Caco-2 (cell line): ENCODE measurements around the gene PRG3. TPM values are rescaled to one million over a fixed set of nuclear protein-coding genes. Genes with fewer than 3 reads are reported as not detected.

Source experiments
- BruUV-seq: library from RNA; stranded (reverse); fragments of 400-500 nt; replicated peaks from 2 replicates; lab custom pipeline; 2021; lab: Mats Ljungman, UMichigan
- CTCF ChIA-PET: fragments of 300-600 bp; sonication (Branson Sonifier 250); formaldehyde crosslinking; loops from one replicate; lab custom pipeline; 2022; ENCODE audit warnings: antibody characterized with exemption; lab: Charles Lee
- POLR2A ChIA-PET: fragments of 300-600 bp; sonication (Branson Sonifier 250); formaldehyde crosslinking; loops from one replicate; lab custom pipeline; 2022; ENCODE audit warnings: antibody characterized with exemption; lab: Charles Lee
- DNase-seq, 2 experiments: peaks; one replicate each; pipeline versions ENCODE4 v3.0.0 to v3.0.0-alpha.2; 2020 to 2022
- H3K27me3 ChIP-seq: replicated peaks from 2 replicates; pipeline ENCODE4 v1.6.0; 2011; ENCODE audit warnings: low read length; ENCODE audit not compliant: control insufficient read depth, insufficient read depth
- H3K36me3 ChIP-seq: 2 replicates; pipeline ENCODE4 v1.5.1; 2011; ENCODE audit warnings: low read length; ENCODE audit not compliant: control insufficient read depth, insufficient read depth
- H3K4me1 ChIP-seq: fragments of 250-450 bp; sonication (Bioruptor Pico); 2 replicates; pipeline ENCODE4 v1.5.1; 2020; ENCODE audit warnings: mild to moderate bottlenecking
- H3K4me3 ChIP-seq: 2 replicates; pipeline ENCODE4 v1.5.1; 2011; ENCODE audit warnings: low read depth, mild to moderate bottlenecking, control low read depth, low read length
- H3K9me3 ChIP-seq: fragments of 250-450 bp; sonication (Bioruptor Pico); 2 replicates; pipeline ENCODE4 v1.5.1; 2020; ENCODE audit warnings: mild to moderate bottlenecking, moderate library complexity
- H3K27ac Mint-ChIP-seq: one replicate; pipeline ENCODE4 v1.8.0; 2022; ENCODE audit warnings: mixed read lengths; ENCODE audit not compliant: unreplicated experiment
- H3K27me3 Mint-ChIP-seq: one replicate; pipeline ENCODE4 v1.8.0; 2022; ENCODE audit warnings: mixed read lengths; ENCODE audit not compliant: insufficient read depth, unreplicated experiment
- H3K36me3 Mint-ChIP-seq: one replicate; pipeline ENCODE4 v1.8.0; 2022; ENCODE audit warnings: mild to moderate bottlenecking, mixed read lengths; ENCODE audit not compliant: insufficient read depth, unreplicated experiment
- H3K4me1 Mint-ChIP-seq: one replicate; pipeline ENCODE4 v1.8.0; 2022; ENCODE audit warnings: low read depth, mixed read lengths; ENCODE audit not compliant: unreplicated experiment
- H3K4me3 Mint-ChIP-seq: one replicate; pipeline ENCODE4 v1.8.0; 2022; ENCODE audit warnings: mild to moderate bottlenecking, moderate library complexity, mixed read lengths; ENCODE audit not compliant: unreplicated experiment
- H3K9me3 Mint-ChIP-seq: one replicate; pipeline ENCODE4 v1.8.0; 2022; ENCODE audit warnings: mixed read lengths; ENCODE audit not compliant: unreplicated experiment
- CTCF ChIP-seq, 2 experiments: fragments of 200-600 bp in 1 of 2; IDR thresholded peaks; 1 replicate in 1 of 2; 2 replicates in 1 of 2; pipeline versions ENCODE4 v1.5.1 to v1.8.0; 2011 to 2022; ENCODE audit warnings: antibody characterized with exemption in 1 of 2, control low read depth in 1 of 2, inconsistent platforms in 1 of 2, low read depth in 1 of 2, low read length in 1 of 2, mild to moderate bottlenecking in 1 of 2, moderate library complexity in 1 of 2; ENCODE audit not compliant: insufficient read depth in 1 of 2, severe bottlenecking in 1 of 2, unreplicated experiment in 1 of 2
- intact Hi-C: fragments of 100-400 bp; cut with micrococcal nuclease; formaldehyde crosslinking; loops from one replicate; pipeline ENCODE4 v1.10.0; 2022; ENCODE audit not compliant: unreplicated experiment
- total RNA-seq: library from RNA; stranded (reverse); gene quantifications from 2 replicates; pipeline ENCODE4 v1.2.3, GENCODE V29; 2022

Gene PRG3
- total RNA-seq, 1 experiment from 2014 or later = not detected

GRCh38 chr11:57344826-57345225, 36.1 kb downstream of the PRG3 start:
- H3K27me3 ChIP-seq = no peaks in the 10 kb centered on the region
- ChIA-PET CTCF (interaction anchor here (0.6 to 2.5 kb wide), 5 partner anchors 17 to 299 kb away, joined by 4 to 25 read pairs (median 6); partner anchors contain the start of gene TIMM10), POLR2A (no interaction called here)
- H3K4me3 Mint-ChIP-seq = no peak overlapping the region
- TF ChIP-seq CTCF (IDR thresholded peaks at IDR 0.05; ENCODE audit: insufficient read depth in 1 of 2, low read depth in 1 of 2, low read length in 1 of 2, severe bottlenecking in 1 of 2, unreplicated experiment in 1 of 2) = no peak
- H3K36me3 ChIP-seq = no peaks in the 10 kb centered on the region
- intact Hi-C loops = loop anchor here (1.0 to 10.0 kb wide), 9 partner anchors 57 to 1180 kb away; no protein-coding TSS in a partner anchor
- no peak for DNase-seq
- peaks cover 6% of the 10 kb centered on the region; the same call in 1 of the 2 replicates for H3K4me1 ChIP-seq
- no peaks in the 10 kb centered on the region for H3K27me3 Mint-ChIP-seq
- H3K36me3 Mint-ChIP-seq = no peaks in the 10 kb centered on the region
- peaks cover 12% of the 10 kb centered on the region for H3K4me1 Mint-ChIP-seq
- H3K9me3 ChIP-seq = no peaks in the 10 kb centered on the region
- no TSS peak for BruUV-seq
- H3K9me3 Mint-ChIP-seq = no peaks in the 10 kb centered on the region
- H3K4me3 ChIP-seq = no peak overlapping the region
- no peak overlapping the region for H3K27ac Mint-ChIP-seq

DNA sequence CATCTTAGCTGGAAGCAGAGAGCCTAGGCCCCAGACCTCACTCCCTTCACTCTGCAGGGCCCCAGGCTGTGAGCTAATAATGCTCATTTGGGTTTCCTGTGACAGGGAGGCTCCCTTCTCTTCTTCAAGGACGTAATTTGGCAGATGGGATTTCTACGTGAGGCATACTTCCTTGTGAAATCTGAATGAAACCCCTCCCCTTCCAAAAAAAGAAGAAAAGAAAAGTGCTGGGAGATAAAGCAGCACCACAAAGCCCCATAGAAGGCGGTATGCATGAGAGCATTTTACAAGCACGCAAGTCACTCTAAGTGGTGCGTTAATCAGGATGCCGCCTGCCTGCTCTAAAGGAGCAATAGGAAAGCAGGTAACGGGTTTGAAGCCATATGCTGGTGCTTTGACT, 37.1 kb downstream of the PRG3 start:
- intact Hi-C loops = loop anchor here (2.0 to 10.0 kb wide), 3 partner anchors 133 to 1181 kb away; no protein-coding TSS in a partner anchor
- no peaks in the 10 kb centered on the region for H3K9me3 ChIP-seq

GRCh38 chr11:57342702-57343101, 38.2 kb downstream of the PRG3 start:
- Mint-ChIP-seq H3K36me3 (no peaks in the 10 kb centered on the region), H3K27ac (no peak overlapping the region), H3K4me3 (no peak overlapping the region), H3K27me3 (no peaks in the 10 kb centered on the region), H3K4me1 (peaks cover 18% of the 10 kb centered on the region), H3K9me3 (no peaks in the 10 kb centered on the region)
- no TSS peak for BruUV-seq
- DNase-seq = no peak
- POLR2A ChIA-PET = interaction anchor here (0.6 kb wide), 1 partner anchor 18 kb away, joined by 4 read pairs; the partner anchor contains the start of gene TNKS1BP1
- Histone ChIP-seq H3K36me3 (no peaks in the 10 kb centered on the region), H3K4me1 (peaks cover 6% of the 10 kb centered on the region; the same call in 1 of the 2 replicates), H3K27me3 (no peaks in the 10 kb centered on the region), H3K9me3 (no peaks in the 10 kb centered on the region), H3K4me3 (no peak overlapping the region)
- no peak for TF ChIP-seq CTCF (IDR thresholded peaks at IDR 0.05; ENCODE audit: insufficient read depth in 1 of 2, low read depth in 1 of 2, low read length in 1 of 2, severe bottlenecking in 1 of 2, unreplicated experiment in 1 of 2)
- CTCF ChIA-PET = interaction anchor here (1.3 kb wide), 1 partner anchor 88 kb away, joined by 3 read pairs; no protein-coding TSS in a partner anchor
- intact Hi-C loops = loop anchor here (5.0 to 10.0 kb wide), 2 partner anchors 210 to 1182 kb away; no protein-coding TSS in a partner anchor

More for the DNA sequence above, 37.1 kb downstream of the PRG3 start:
- no peaks in the 10 kb centered on the region for H3K9me3 Mint-ChIP-seq
- BruUV-seq = no TSS peak
- no peaks in the 10 kb centered on the region for H3K36me3 ChIP-seq
- peaks cover 17% of the 10 kb centered on the region for H3K4me1 Mint-ChIP-seq
- H3K27me3 Mint-ChIP-seq = no peaks in the 10 kb centered on the region
- TF ChIP-seq CTCF (IDR thresholded peaks at IDR 0.05; ENCODE audit: insufficient read depth in 1 of 2, low read depth in 1 of 2, low read length in 1 of 2, severe bottlenecking in 1 of 2, unreplicated experiment in 1 of 2) = no peak
- POLR2A ChIA-PET = interaction anchor here (0.5 to 0.6 kb wide), 2 partner anchors 8 to 120 kb away, joined by 3 to 4 read pairs; no protein-coding TSS in a partner anchor
- H3K27ac Mint-ChIP-seq = no peak overlapping the region
- no peak overlapping the region for H3K4me3 Mint-ChIP-seq
- CTCF ChIA-PET = interaction anchor here (1.3 kb wide), 1 partner anchor 87 kb away, joined by 3 read pairs; no protein-coding TSS in a partner anchor
- H3K4me3 ChIP-seq = no peak overlapping the region
- no peak for DNase-seq
- H3K27me3 ChIP-seq = no peaks in the 10 kb centered on the region
- H3K4me1 ChIP-seq = peaks cover 6% of the 10 kb centered on the region; the same call in 1 of the 2 replicates
- H3K36me3 Mint-ChIP-seq = no peaks in the 10 kb centered on the region
